Inflammatory macrophage (primary cell): ENCODE results near the gene ZEB1.
"Not testable (repeated sequence)": the region's sequence is repeated elsewhere in the genome, so short reads cannot be mapped to it uniquely, and the experiment has no call there.

Experiments
- DNase-seq, 2 donors: peaks; one replicate each; pipeline ENCODE4 v3.0.0-alpha.2; 2020 to 2022

ZEB1 gene

GRCh38 chr10:31427334-31427733 is 108.3 kb downstream of the ZEB1 start:
- not testable (repeated sequence) for DNase-seq

GRCh38 chr10:31428499-31428898 is 109.5 kb downstream of the ZEB1 start:
- not testable (repeated sequence) for DNase-seq

GRCh38 chr10:31431021-31431420 is 112.0 kb downstream of the ZEB1 start:
- DNase-seq: no peak

GRCh38 chr10:31437959-31438358 is 118.9 kb downstream of the ZEB1 start:
- no peak for DNase-seq

- no peak for DNase-seq
These were observed 132.8 kb downstream of the ZEB1 start for GRCh38 chr10:31451766-31452165.

- DNase-seq: no peak
These were observed 137.5 kb downstream of the ZEB1 start for GRCh38 chr10:31456468-31456867.

GRCh38 chr10:31457858-31458257 is 138.8 kb downstream of the ZEB1 start:
- no peak for DNase-seq

GRCh38 chr10:31458974-31459373 is 140.0 kb downstream of the ZEB1 start:
- no peak for DNase-seq

- DNase-seq: no peak
These were observed 141.2 kb downstream of the ZEB1 start for GRCh38 chr10:31460242-31460641.

GRCh38 chr10:31464552-31464951 is 145.5 kb downstream of the ZEB1 start:
- DNase-seq: no peak

GRCh38 chr10:31466313-31466712 is 147.3 kb downstream of the ZEB1 start:
- peak in 1 of 2 donors; percentile 14 for DNase-seq

GRCh38 chr10:31467791-31468535 is 148.9 kb downstream of the ZEB1 start:
- DNase-seq: no peak

GRCh38 chr10:31468536-31468859 is 149.5 kb downstream of the ZEB1 start:
- no peak for DNase-seq

- no peak for DNase-seq
These were observed 156.5 kb downstream of the ZEB1 start for GRCh38 chr10:31475519-31475918.

GRCh38 chr10:31476088-31476487 is 157.1 kb downstream of the ZEB1 start:
- no peak for DNase-seq

- no peak for DNase-seq
These were observed 158.6 kb downstream of the ZEB1 start for GRCh38 chr10:31477584-31477983.

- DNase-seq: no peak
These were observed 160.7 kb downstream of the ZEB1 start for GRCh38 chr10:31479752-31480151.

- no peak for DNase-seq
These were observed 164.5 kb downstream of the ZEB1 start for GRCh38 chr10:31483546-31483945.

- no peak for DNase-seq
These were observed 165.6 kb downstream of the ZEB1 start for GRCh38 chr10:31484431-31485135.

GRCh38 chr10:31490858-31491504 is 172.0 kb downstream of the ZEB1 start:
- DNase-seq: peak; percentile 48 to 59

GRCh38 chr10:31507427-31507826 is 188.4 kb downstream of the ZEB1 start:
- no peak for DNase-seq

- no peak for DNase-seq
These were observed 189.2 kb downstream of the ZEB1 start for GRCh38 chr10:31508234-31508633.

GRCh38 chr10:31508882-31509281 is 189.9 kb downstream of the ZEB1 start:
- DNase-seq: no peak

- DNase-seq: no peak
These were observed 191.0 kb downstream of the ZEB1 start for GRCh38 chr10:31509989-31510388.
